Measurements from ENCODE around the gene PPP1R9A.

The PPP1R9A gene

GRCh38 chr7:95324431-95324830 lies 417.0 kb downstream of the PPP1R9A start, which contains the start of gene PON1:
Gene PON1, minus strand, starts transcription at chr7:95324532. Its CDS starts 57 bp downstream, at chr7:95324475.
- no peak for DNase-seq

- DNase-seq, result peak; percentile 42
These were observed 420.0 kb downstream of the PPP1R9A start for GRCh38 chr7:95327356-95327755.

GRCh38 chr7:95330204-95330960 lies 423.0 kb downstream of the PPP1R9A start:
- DNase-seq, result no peak

- DNase-seq, result no peak
These were observed 423.6 kb downstream of the PPP1R9A start for GRCh38 chr7:95330961-95331337.

- DNase-seq, result no peak
These were observed 427.1 kb downstream of the PPP1R9A start for GRCh38 chr7:95334447-95334846.

GRCh38 chr7:95335093-95335492 lies 427.7 kb downstream of the PPP1R9A start:
- DNase-seq, result no peak

- DNase-seq, result no peak
These were observed 431.4 kb downstream of the PPP1R9A start for GRCh38 chr7:95338832-95339231.

GRCh38 chr7:95340491-95340890 lies 433.1 kb downstream of the PPP1R9A start:
- no peak for DNase-seq

- no peak for DNase-seq
These were observed 434.6 kb downstream of the PPP1R9A start for GRCh38 chr7:95342029-95342428.

GRCh38 chr7:95342642-95343307 lies 435.4 kb downstream of the PPP1R9A start:
- DNase-seq, result no peak

Data from NCI-H82 (cell line).